GM12878 (cell line): ENCODE measurements around the gene PPP1R13B. TPM values are rescaled to one million over a fixed set of nuclear protein-coding genes. Genes with fewer than 3 reads are reported as not detected.
A peak's percentile ranks its signal among the peaks of the same experiment; 100 is the strongest.

Source experiments
- ATAC-seq: fragments of 200-7000 bp; cut with Tn5 transposase; 3 replicates; pipeline ENCODE4 v1.9.1; 2020; ENCODE audit warnings: mild to moderate bottlenecking, moderate library complexity
- BruUV-seq: library from RNA; stranded (reverse); fragments of 400-500 nt; replicated peaks from 2 replicates; lab custom pipeline; 2021; lab: Mats Ljungman, UMichigan
- CTCF ChIA-PET: fragments of 300-600 bp; sonication (Branson Sonifier 250); formaldehyde crosslinking; extraction: SDS; loops from one replicate; lab custom pipeline; 2021; ENCODE audit warnings: inconsistent platforms; lab: Yijun Ruan, JAX
- POLR2A ChIA-PET: fragments of 350-600 bp; formaldehyde crosslinking; extraction: SDS; loops from one replicate; lab custom pipeline; 2021; ENCODE audit warnings: inconsistent platforms; lab: Charles Lee
- RAD21 ChIA-PET: fragments of 300-600 bp; sonication (Branson Sonifier 250); formaldehyde crosslinking; loops from one replicate; lab custom pipeline; 2023; ENCODE audit warnings: antibody characterized with exemption; ENCODE audit not compliant: unreplicated experiment; lab: Charles Lee
- SMC1A ChIA-PET: fragments of 300-600 bp; sonication (Branson Sonifier 250); formaldehyde crosslinking; loops from one replicate; lab custom pipeline; 2023; ENCODE audit not compliant: unreplicated experiment, uncharacterized antibody; lab: Charles Lee
- DNase-seq: peaks from one replicate; pipeline ENCODE4 v3.0.0-alpha.2; 2011; ENCODE audit warnings: low read depth, low spot score
- FAIRE-seq: peaks from 3 replicates; lab custom pipeline; 2011; peaks lifted over from hg19 to GRCh38; lab: Jason Lieb, UNC
- H2AFZ ChIP-seq: 2 replicates; pipeline ENCODE4 v1.6.0; 2011; ENCODE audit warnings: low read depth, low read length, control low read depth; ENCODE audit not compliant: control insufficient read depth
- H3K27ac ChIP-seq: 2 replicates; pipeline ENCODE4 v1.5.1; 2011; ENCODE audit warnings: control low read depth; ENCODE audit not compliant: control insufficient read depth, insufficient read depth
- H3K27me3 ChIP-seq, 2 experiments: replicated peaks in 1 of 2; 2 replicates each; pipeline versions ENCODE4 v1.6.0 to v1.6.1; 2011; ENCODE audit warnings: low read length in 1 of 2; ENCODE audit not compliant: control insufficient read depth in 2 of 2, insufficient read depth in 2 of 2
- H3K36me3 ChIP-seq, 2 experiments: 2 replicates each; pipeline ENCODE4 v1.5.1; 2011; ENCODE audit warnings: low read length in 1 of 2; ENCODE audit not compliant: control insufficient read depth in 2 of 2, insufficient read depth in 2 of 2
- H3K4me1 ChIP-seq: 2 replicates; pipeline ENCODE4 v1.6.1; 2011; ENCODE audit warnings: mild to moderate bottlenecking, low read length, moderate library complexity, mixed read lengths; ENCODE audit not compliant: control insufficient read depth, insufficient read depth
- H3K4me2 ChIP-seq: 2 replicates; pipeline ENCODE4 v1.6.0; 2011; ENCODE audit warnings: control low read depth; ENCODE audit not compliant: control insufficient read depth, insufficient read depth
- H3K4me3 ChIP-seq: fragments of 200-600 bp; sonication (generic); 2 replicates; pipeline ENCODE4 v1.5.1; 2016
- H3K79me2 ChIP-seq: 2 replicates; pipeline ENCODE4 v1.6.0; 2011; ENCODE audit warnings: low read length; ENCODE audit not compliant: control insufficient read depth, insufficient read depth
- H3K9ac ChIP-seq: 2 replicates; pipeline ENCODE4 v1.8.0; 2011; ENCODE audit warnings: low read length, control low read depth, mixed read lengths; ENCODE audit not compliant: control insufficient read depth, insufficient read depth
- H3K9me3 ChIP-seq: replicated peaks from 3 replicates; pipeline ENCODE4 v1.5.1; 2011; ENCODE audit warnings: mild to moderate bottlenecking, low read length; ENCODE audit not compliant: control insufficient read depth, insufficient read depth
- H4K20me1 ChIP-seq: 2 replicates; pipeline ENCODE4 v1.6.0; 2011; ENCODE audit not compliant: control insufficient read depth, insufficient read depth
- ATF7 ChIP-seq: fragments of 450-650 bp; IDR thresholded peaks from 2 replicates; pipeline ENCODE4 v1.6.1; 2016; ENCODE audit warnings: low read depth, mild to moderate bottlenecking
- BRCA1 ChIP-seq: IDR thresholded peaks from 2 replicates; pipeline ENCODE4 v1.6.1; 2011; ENCODE audit warnings: low read depth, low read length, improper control_type of control experiment
- CHD1 ChIP-seq: IDR thresholded peaks from 2 replicates; pipeline ENCODE4 v1.6.1; 2012; ENCODE audit warnings: low read depth, low read length, improper control_type of control experiment
- EP300 ChIP-seq, 2 experiments: fragments of 150-350 bp in 1 of 2; IDR thresholded peaks; 2 replicates each; pipeline ENCODE4 v1.6.1; 2011 to 2012; ENCODE audit warnings: low read depth in 2 of 2, low read length in 2 of 2, borderline replicate concordance in 1 of 2, improper control_type of control experiment in 1 of 2, inconsistent platforms in 1 of 2; ENCODE audit not compliant: control insufficient read depth in 1 of 2
- GATAD2B ChIP-seq: fragments of 450-650 bp; conservative IDR thresholded peaks from 2 replicates; pipeline ENCODE4 v1.6.1; 2017; ENCODE audit warnings: low read depth, mild to moderate bottlenecking, moderate library complexity
- MYC ChIP-seq: IDR thresholded peaks from 2 replicates; pipeline ENCODE4 v1.6.1; 2011; ENCODE audit warnings: mild to moderate bottlenecking, low read length, moderate library complexity, inconsistent platforms; ENCODE audit not compliant: insufficient read depth, insufficient replicate concordance, insufficient read length, severe bottlenecking
- RAD51 ChIP-seq: fragments of 450-650 bp; IDR thresholded peaks from 2 replicates; pipeline ENCODE4 v1.6.1; 2016; ENCODE audit warnings: moderate library complexity, mild to moderate bottlenecking, inconsistent platforms
- RUNX3 ChIP-seq: IDR thresholded peaks from 2 replicates; pipeline ENCODE4 v1.6.1; 2012; ENCODE audit warnings: low read length, inconsistent platforms
- SMAD5 ChIP-seq: IDR thresholded peaks from 2 replicates; pipeline ENCODE4 v1.6.1; 2016; ENCODE audit warnings: antibody characterized with exemption, low read depth
- WRNIP1 ChIP-seq: IDR thresholded peaks from 2 replicates; pipeline ENCODE4 v1.6.1; 2011; ENCODE audit warnings: low read depth, low read length, improper control_type of control experiment, borderline replicate concordance
- ZBTB11 ChIP-seq: fragments of 450-650 bp; formaldehyde crosslinking; IDR thresholded peaks from 2 replicates; pipeline ENCODE4 v1.5.0; 2022; ENCODE audit warnings: mild to moderate bottlenecking, missing genetic modification characterization
- whole genome bisulfite sequencing: methylation state at CpG from one replicate; pipeline ENCODE4 v1.1.6; 2016; ENCODE audit warnings: low lambda C conversion rate; ENCODE audit not compliant: insufficient replicate concordance, insufficient coverage; ENCODE audit errors: missing lambda C conversion rate; 5-methylcytosine and 5-hydroxymethylcytosine counted together
- in situ Hi-C: fragments of 300-500 bp; cut with MboI; formaldehyde crosslinking; loops from 9 replicates; pipeline ENCODE4 v1.14.3; 2018; ENCODE audit warnings: mixed read lengths
- intact Hi-C: fragments of 100-400 bp; cut with micrococcal nuclease; formaldehyde crosslinking; loops from one replicate; pipeline ENCODE4 v1.14.2; 2022; ENCODE audit not compliant: unreplicated experiment
- polyA plus RNA-seq, 11 experiments: library from polyadenylated mRNA; depleted of rRNA in 4 of 11; unstranded in 6 of 11; stranded (reverse) in 5 of 11; fragments of >200 nt; fragmentation: Nextera tagmentation in 4 of 11; fragmentation: Illumina TruSeq in 1 of 11; extraction: Ambion mirVana in 4 of 11; extraction: Trizol in 1 of 11; gene quantifications; 1 replicate in 1 of 11; 2 replicates in 10 of 11; pipeline versions ENCODE4 v1.2.1 to v1.2.3, GENCODE V29; 2011 to 2016; ENCODE audit warnings: inconsistent platforms in 2 of 11, missing spikeins in 2 of 11, low read depth in 1 of 11
- total RNA-seq, 4 experiments: library from RNA; depleted of rRNA in 3 of 4; stranded (reverse); fragments of >200 nt in 3 of 4; fragmentation: Illumina TruSeq in 1 of 4; extraction: Trizol in 1 of 4; gene quantifications; 2 replicates each; pipeline versions ENCODE4 v1.2.1 to v1.2.3, GENCODE V29; 2013 to 2021
- TF ChIP-seq, protein P1 (sequence below): fragments of 450-650 bp; IDR thresholded peaks from 2 replicates; pipeline ENCODE4 v1.6.1; 2017; ENCODE audit warnings: borderline replicate concordance
- TF ChIP-seq, protein P2 (sequence below): fragments of 150-350 bp; IDR thresholded peaks from 2 replicates; pipeline ENCODE4 v1.6.1; 2016; ENCODE audit warnings: low read depth, low read length

Gene PPP1R13B
- total and polyA plus RNA-seq, 10 of the 15 experiments (the other 5 are each of a cell fraction or from before 2014, with no cell fraction given): 0.16 to 8.1 (median 3.2) TPM

GRCh38 chr14:103733651-103734050 lies 113.7 kb downstream of the PPP1R13B start (continued):
- no peak for TF ChIP-seq MYC
- no peak for TF ChIP-seq SMAD5
- TF ChIP-seq CHD1: no peak
- TF ChIP-seq WRNIP1: no peak

DNA sequence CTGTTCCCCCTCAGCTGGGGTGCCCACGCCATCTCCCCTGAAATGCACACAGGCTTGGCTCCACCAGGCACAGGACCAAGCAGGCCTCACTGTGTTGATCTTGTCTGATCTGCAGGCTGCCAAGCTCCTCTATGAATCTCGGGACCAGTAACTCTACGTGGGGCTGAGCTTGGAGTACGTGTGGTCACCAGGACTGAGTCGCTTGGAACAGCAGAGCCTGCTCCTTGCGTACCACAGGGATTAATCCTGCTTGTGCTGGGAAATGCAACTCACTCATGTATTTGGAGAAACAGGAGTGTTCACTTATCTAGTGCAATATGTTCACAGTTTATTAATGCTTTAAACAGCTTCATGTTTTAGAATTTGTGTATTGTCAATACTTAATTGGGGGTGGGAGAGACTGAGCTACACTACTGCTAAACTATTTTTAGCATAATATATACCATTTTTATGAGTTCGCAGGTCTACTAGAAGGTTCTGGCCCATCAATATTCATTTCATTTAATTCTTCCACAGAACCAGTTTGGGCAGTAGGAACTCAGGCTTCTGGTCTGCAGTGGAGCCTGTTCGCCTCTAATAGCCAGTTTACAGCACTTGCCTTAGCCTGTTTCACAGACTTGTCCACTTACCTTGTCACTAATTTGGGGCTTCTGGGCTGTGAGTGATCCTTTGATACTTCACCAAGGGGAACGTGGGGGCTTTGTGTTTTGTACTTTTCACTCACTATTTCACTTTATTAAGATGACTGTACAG lies 114.3 kb downstream of the PPP1R13B start:
- BruUV-seq: TSS peak; percentile 60
- intact Hi-C loops (no loop called here), in situ Hi-C loops (no loop called here)
- RAD21 ChIA-PET: interaction anchor here (1.3 kb wide), 1 partner anchor 159 kb away, joined by 3 read pairs; no protein-coding TSS in a partner anchor
- Histone ChIP-seq H3K9me3 (no peaks in the 10 kb centered on the region), H3K4me3 (no peak overlapping the region), H3K27ac (no peak overlapping the region), H3K27me3 (no peaks in the 10 kb centered on the region), H3K9ac (no peak overlapping the region), H3K4me1 (no peaks in the 10 kb centered on the region), H3K79me2 (no peaks in the 10 kb centered on the region), H4K20me1 (no peaks in the 10 kb centered on the region), H3K36me3 (peaks cover 3 to 13% of the 10 kb centered on the region in 2 experiments; a peak in 3 of 4 replicates), H2AFZ (no peak overlapping the region), H3K4me2 (no peak overlapping the region)
- ATAC-seq: no peak
- DNase-seq: no peak
- 85% methylated on average over 9 of the region's 9 CpGs for WGBS
- POLR2A ChIA-PET: no interaction called here
- CTCF ChIA-PET: no interaction called here
- no peak for FAIRE-seq
- SMC1A ChIA-PET: interaction anchor here (1.6 kb wide), 1 partner anchor 121 kb away, joined by 3 read pairs; no protein-coding TSS in a partner anchor
- TF ChIP-seq RAD51 (no peak), ATF7 (no peak), EP300 (IDR thresholded peaks at IDR 0.05; ENCODE audit: borderline replicate concordance in 1 of 2, control insufficient read depth in 1 of 2, low read depth in 2 of 2, low read length in 2 of 2) (no peak), GATAD2B (no peak), ZBTB11 (CRISPR knock-in tag) (no peak), BRCA1 (no peak), MYC (no peak), RUNX3 (no peak)
- TF ChIP-seq, protein P1, sequence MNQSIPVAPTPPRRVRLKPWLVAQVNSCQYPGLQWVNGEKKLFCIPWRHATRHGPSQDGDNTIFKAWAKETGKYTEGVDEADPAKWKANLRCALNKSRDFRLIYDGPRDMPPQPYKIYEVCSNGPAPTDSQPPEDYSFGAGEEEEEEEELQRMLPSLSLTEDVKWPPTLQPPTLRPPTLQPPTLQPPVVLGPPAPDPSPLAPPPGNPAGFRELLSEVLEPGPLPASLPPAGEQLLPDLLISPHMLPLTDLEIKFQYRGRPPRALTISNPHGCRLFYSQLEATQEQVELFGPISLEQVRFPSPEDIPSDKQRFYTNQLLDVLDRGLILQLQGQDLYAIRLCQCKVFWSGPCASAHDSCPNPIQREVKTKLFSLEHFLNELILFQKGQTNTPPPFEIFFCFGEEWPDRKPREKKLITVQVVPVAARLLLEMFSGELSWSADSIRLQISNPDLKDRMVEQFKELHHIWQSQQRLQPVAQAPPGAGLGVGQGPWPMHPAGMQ: no peak
- TF ChIP-seq, protein P2, sequence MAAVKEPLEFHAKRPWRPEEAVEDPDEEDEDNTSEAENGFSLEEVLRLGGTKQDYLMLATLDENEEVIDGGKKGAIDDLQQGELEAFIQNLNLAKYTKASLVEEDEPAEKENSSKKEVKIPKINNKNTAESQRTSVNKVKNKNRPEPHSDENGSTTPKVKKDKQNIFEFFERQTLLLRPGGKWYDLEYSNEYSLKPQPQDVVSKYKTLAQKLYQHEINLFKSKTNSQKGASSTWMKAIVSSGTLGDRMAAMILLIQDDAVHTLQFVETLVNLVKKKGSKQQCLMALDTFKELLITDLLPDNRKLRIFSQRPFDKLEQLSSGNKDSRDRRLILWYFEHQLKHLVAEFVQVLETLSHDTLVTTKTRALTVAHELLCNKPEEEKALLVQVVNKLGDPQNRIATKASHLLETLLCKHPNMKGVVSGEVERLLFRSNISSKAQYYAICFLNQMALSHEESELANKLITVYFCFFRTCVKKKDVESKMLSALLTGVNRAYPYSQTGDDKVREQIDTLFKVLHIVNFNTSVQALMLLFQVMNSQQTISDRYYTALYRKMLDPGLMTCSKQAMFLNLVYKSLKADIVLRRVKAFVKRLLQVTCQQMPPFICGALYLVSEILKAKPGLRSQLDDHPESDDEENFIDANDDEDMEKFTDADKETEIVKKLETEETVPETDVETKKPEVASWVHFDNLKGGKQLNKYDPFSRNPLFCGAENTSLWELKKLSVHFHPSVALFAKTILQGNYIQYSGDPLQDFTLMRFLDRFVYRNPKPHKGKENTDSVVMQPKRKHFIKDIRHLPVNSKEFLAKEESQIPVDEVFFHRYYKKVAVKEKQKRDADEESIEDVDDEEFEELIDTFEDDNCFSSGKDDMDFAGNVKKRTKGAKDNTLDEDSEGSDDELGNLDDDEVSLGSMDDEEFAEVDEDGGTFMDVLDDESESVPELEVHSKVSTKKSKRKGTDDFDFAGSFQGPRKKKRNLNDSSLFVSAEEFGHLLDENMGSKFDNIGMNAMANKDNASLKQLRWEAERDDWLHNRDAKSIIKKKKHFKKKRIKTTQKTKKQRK: no peak
